HEK293 (cell line): ENCODE measurements around the gene LCN10.

ENCODE experiments used
- CTCF ChIA-PET: fragments of 350-600 bp; formaldehyde crosslinking; extraction: SDS; loops from one replicate; lab custom pipeline; 2021; ENCODE audit warnings: antibody characterized with exemption; lab: Yijun Ruan, JAX
- POLR2A ChIA-PET: fragments of 300-600 bp; formaldehyde crosslinking; extraction: SDS; loops from one replicate; lab custom pipeline; 2020; ENCODE audit warnings: antibody characterized with exemption, inconsistent platforms; lab: Yijun Ruan, JAX
- H3K27ac ChIP-seq: fragments of 200-500 bp; sonication (Bioruptor generic); 2 replicates; pipeline ENCODE4 v1.5.1; 2014; ENCODE audit warnings: low read depth, low read length, control low read depth, inconsistent platforms; ENCODE audit errors: extremely low read depth
- H3K36me3 ChIP-seq, 2 experiments: fragments of 200-500 bp in 1 of 2; sonication (Bioruptor generic) in 1 of 2; 1 replicate in 1 of 2; 2 replicates in 1 of 2; pipeline ENCODE4 v1.5.1; 2014 to 2017; ENCODE audit warnings: inconsistent platforms in 2 of 2, low read length in 2 of 2; ENCODE audit not compliant: control insufficient read depth in 2 of 2, insufficient read depth in 1 of 2
- H3K4me1 ChIP-seq: fragments of 200-500 bp; sonication (Bioruptor generic); 2 replicates; pipeline ENCODE4 v1.5.1; 2014; ENCODE audit warnings: mild to moderate bottlenecking, low read length, inconsistent platforms; ENCODE audit not compliant: control insufficient read depth, insufficient read depth
- H3K4me3 ChIP-seq: 2 replicates; pipeline ENCODE4 v1.5.1; 2011; ENCODE audit warnings: low read depth, mild to moderate bottlenecking, control low read depth, low read length, moderate library complexity
- H3K9me3 ChIP-seq: fragments of 200-500 bp; sonication (Bioruptor generic); 2 replicates; pipeline ENCODE4 v1.5.1; 2014; ENCODE audit warnings: low read depth, low read length, inconsistent platforms; ENCODE audit not compliant: control insufficient read depth, insufficient read depth
- KLF8 ChIP-seq: fragments of 450-650 bp; formaldehyde crosslinking; IDR thresholded peaks from 2 replicates; pipeline ENCODE4 v1.5.1; 2016; ENCODE audit warnings: missing biosample characterization, missing genetic modification characterization
- RBAK ChIP-seq: fragments of 450-650 bp; formaldehyde crosslinking; IDR thresholded peaks from 2 replicates; pipeline ENCODE4 v1.5.1; 2016; ENCODE audit warnings: missing biosample characterization, missing genetic modification characterization
- SCRT1 ChIP-seq: fragments of 450-650 bp; formaldehyde crosslinking; IDR thresholded peaks from 2 replicates; pipeline ENCODE4 v1.5.1; 2016; ENCODE audit warnings: missing biosample characterization, missing genetic modification characterization, borderline replicate concordance
- SP2 ChIP-seq: fragments of 450-650 bp; formaldehyde crosslinking; IDR thresholded peaks from 2 replicates; pipeline ENCODE4 v1.5.1; 2016; ENCODE audit warnings: missing biosample characterization, missing genetic modification characterization
- YY1 ChIP-seq: fragments of 450-650 bp; formaldehyde crosslinking; IDR thresholded peaks from 2 replicates; pipeline ENCODE4 v1.5.1; 2018; ENCODE audit warnings: missing biosample characterization, missing genetic modification characterization
- ZBTB20 ChIP-seq: fragments of 450-650 bp; formaldehyde crosslinking; IDR thresholded peaks from 2 replicates; pipeline ENCODE4 v1.5.1; 2016; ENCODE audit warnings: missing biosample characterization, missing genetic modification characterization
- ZNF514 ChIP-seq: fragments of 450-650 bp; formaldehyde crosslinking; IDR thresholded peaks from 2 replicates; pipeline ENCODE4 v1.5.1; 2016; ENCODE audit warnings: missing biosample characterization, missing genetic modification characterization
- ZNF529 ChIP-seq: fragments of 450-650 bp; formaldehyde crosslinking; IDR thresholded peaks from 2 replicates; pipeline ENCODE4 v1.5.1; 2017; ENCODE audit warnings: missing genetic modification characterization, missing biosample characterization; ENCODE audit not compliant: insufficient replicate concordance
- ZNF571 ChIP-seq: fragments of 450-650 bp; formaldehyde crosslinking; IDR thresholded peaks from 2 replicates; pipeline ENCODE4 v1.5.0; 2017; ENCODE audit warnings: missing biosample characterization, missing genetic modification characterization
- ZNF580 ChIP-seq: fragments of 450-650 bp; formaldehyde crosslinking; IDR thresholded peaks from 2 replicates; pipeline ENCODE4 v1.5.1; 2016; ENCODE audit warnings: missing biosample characterization, missing genetic modification characterization
- ZNF837 ChIP-seq: fragments of 450-650 bp; formaldehyde crosslinking; IDR thresholded peaks from 2 replicates; pipeline ENCODE4 v1.5.1; 2016; ENCODE audit warnings: missing biosample characterization, missing genetic modification characterization
- TF ChIP-seq, protein P1 (sequence below): fragments of 450-650 bp; formaldehyde crosslinking; IDR thresholded peaks from 2 replicates; pipeline ENCODE4 v1.5.0; 2017; ENCODE audit warnings: missing biosample characterization, missing genetic modification characterization, borderline replicate concordance
- TF ChIP-seq, protein P2 (sequence below): fragments of 450-650 bp; formaldehyde crosslinking; IDR thresholded peaks from 2 replicates; pipeline ENCODE4 v1.5.1; 2016; ENCODE audit warnings: missing biosample characterization, missing genetic modification characterization
- TF ChIP-seq, protein P3 (sequence below): fragments of 450-650 bp; formaldehyde crosslinking; IDR thresholded peaks from 2 replicates; pipeline ENCODE4 v1.5.1; 2017; ENCODE audit warnings: missing biosample characterization, missing genetic modification characterization
- TF ChIP-seq, protein P4 (sequence below): fragments of 450-650 bp; formaldehyde crosslinking; IDR thresholded peaks from 2 replicates; pipeline ENCODE4 v1.5.1; 2016; ENCODE audit warnings: missing biosample characterization, missing genetic modification characterization

LCN10 gene

DNA sequence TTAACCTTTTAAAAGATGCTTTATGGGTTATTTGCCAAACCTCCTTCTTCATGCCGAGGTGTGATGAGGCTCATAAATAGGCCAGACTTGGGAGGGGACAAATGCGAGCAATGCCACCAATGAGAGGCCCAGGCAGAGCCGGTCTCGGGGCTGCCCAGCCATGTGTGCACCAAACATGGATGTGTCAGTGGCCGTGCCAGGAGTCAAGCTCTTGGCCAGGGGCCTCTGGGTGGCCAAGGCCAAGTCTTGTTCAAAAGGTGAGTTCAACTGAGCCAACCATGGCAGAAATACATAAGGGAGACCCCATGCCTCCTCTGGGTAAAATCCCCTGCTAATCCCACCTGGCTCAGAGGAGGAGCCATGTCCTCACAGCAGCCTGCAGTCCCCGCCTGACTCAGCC is 32.5 kb upstream of the LCN10 start:
- TF ChIP-seq ZNF580 (tag by site-specific recombination) (no peak), ZBTB20 (tag by site-specific recombination) (no peak), KLF8 (tag by site-specific recombination) (no peak), YY1 (no peak)
- TF ChIP-seq, protein P1, sequence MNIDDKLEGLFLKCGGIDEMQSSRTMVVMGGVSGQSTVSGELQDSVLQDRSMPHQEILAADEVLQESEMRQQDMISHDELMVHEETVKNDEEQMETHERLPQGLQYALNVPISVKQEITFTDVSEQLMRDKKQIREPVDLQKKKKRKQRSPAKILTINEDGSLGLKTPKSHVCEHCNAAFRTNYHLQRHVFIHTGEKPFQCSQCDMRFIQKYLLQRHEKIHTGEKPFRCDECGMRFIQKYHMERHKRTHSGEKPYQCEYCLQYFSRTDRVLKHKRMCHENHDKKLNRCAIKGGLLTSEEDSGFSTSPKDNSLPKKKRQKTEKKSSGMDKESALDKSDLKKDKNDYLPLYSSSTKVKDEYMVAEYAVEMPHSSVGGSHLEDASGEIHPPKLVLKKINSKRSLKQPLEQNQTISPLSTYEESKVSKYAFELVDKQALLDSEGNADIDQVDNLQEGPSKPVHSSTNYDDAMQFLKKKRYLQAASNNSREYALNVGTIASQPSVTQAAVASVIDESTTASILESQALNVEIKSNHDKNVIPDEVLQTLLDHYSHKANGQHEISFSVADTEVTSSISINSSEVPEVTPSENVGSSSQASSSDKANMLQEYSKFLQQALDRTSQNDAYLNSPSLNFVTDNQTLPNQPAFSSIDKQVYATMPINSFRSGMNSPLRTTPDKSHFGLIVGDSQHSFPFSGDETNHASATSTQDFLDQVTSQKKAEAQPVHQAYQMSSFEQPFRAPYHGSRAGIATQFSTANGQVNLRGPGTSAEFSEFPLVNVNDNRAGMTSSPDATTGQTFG (tag by site-specific recombination): no peak
- TF ChIP-seq, protein P2, sequence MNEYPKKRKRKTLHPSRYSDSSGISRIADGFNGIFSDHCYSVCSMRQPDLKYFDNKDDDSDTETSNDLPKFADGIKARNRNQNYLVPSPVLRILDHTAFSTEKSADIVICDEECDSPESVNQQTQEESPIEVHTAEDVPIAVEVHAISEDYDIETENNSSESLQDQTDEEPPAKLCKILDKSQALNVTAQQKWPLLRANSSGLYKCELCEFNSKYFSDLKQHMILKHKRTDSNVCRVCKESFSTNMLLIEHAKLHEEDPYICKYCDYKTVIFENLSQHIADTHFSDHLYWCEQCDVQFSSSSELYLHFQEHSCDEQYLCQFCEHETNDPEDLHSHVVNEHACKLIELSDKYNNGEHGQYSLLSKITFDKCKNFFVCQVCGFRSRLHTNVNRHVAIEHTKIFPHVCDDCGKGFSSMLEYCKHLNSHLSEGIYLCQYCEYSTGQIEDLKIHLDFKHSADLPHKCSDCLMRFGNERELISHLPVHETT: no peak
- Histone ChIP-seq H3K4me1 (no peaks in the 10 kb centered on the region), H3K4me3 (no peak overlapping the region), H3K9me3 (no peaks in the 10 kb centered on the region), H3K36me3 (no peaks in the 10 kb centered on the region), H3K27ac (no peak overlapping the region)
- POLR2A ChIA-PET: interaction anchor here (0.8 kb wide), 1 partner anchor 48 kb away, joined by 3 read pairs; no protein-coding TSS in a partner anchor
- CTCF ChIA-PET: interaction anchor here (0.6 to 2.1 kb wide), 7 partner anchors 9 to 295 kb away, joined by 3 to 18 read pairs (median 7); no protein-coding TSS in a partner anchor

- ChIA-PET POLR2A (interaction anchor here (0.8 kb wide), 1 partner anchor 48 kb away, joined by 3 read pairs; no protein-coding TSS in a partner anchor), CTCF (interaction anchor here (0.7 to 2.1 kb wide), 6 partner anchors 8 to 263 kb away, joined by 3 to 18 read pairs (median 8); no protein-coding TSS in a partner anchor)
- H3K4me3 ChIP-seq: no peak overlapping the region
These were observed 31.8 kb upstream of the LCN10 start for GRCh38 chr9:136774416-136775045.

More at GRCh38 chr9:136774416-136775045, 31.8 kb upstream of the LCN10 start:
- no peaks in the 10 kb centered on the region for H3K9me3 ChIP-seq
- H3K4me1 ChIP-seq: no peaks in the 10 kb centered on the region
- no peaks in the 10 kb centered on the region for H3K36me3 ChIP-seq
- no peak overlapping the region for H3K27ac ChIP-seq
- TF ChIP-seq ZNF571 (tag by site-specific recombination) (no peak), SP2 (tag by site-specific recombination) (no peak), ZNF529 (tag by site-specific recombination) (no peak), ZNF837 (no peak), RBAK (tag by site-specific recombination) (no peak), ZNF514 (tag by site-specific recombination) (no peak), SCRT1 (tag by site-specific recombination) (no peak)
- TF ChIP-seq, protein P3, sequence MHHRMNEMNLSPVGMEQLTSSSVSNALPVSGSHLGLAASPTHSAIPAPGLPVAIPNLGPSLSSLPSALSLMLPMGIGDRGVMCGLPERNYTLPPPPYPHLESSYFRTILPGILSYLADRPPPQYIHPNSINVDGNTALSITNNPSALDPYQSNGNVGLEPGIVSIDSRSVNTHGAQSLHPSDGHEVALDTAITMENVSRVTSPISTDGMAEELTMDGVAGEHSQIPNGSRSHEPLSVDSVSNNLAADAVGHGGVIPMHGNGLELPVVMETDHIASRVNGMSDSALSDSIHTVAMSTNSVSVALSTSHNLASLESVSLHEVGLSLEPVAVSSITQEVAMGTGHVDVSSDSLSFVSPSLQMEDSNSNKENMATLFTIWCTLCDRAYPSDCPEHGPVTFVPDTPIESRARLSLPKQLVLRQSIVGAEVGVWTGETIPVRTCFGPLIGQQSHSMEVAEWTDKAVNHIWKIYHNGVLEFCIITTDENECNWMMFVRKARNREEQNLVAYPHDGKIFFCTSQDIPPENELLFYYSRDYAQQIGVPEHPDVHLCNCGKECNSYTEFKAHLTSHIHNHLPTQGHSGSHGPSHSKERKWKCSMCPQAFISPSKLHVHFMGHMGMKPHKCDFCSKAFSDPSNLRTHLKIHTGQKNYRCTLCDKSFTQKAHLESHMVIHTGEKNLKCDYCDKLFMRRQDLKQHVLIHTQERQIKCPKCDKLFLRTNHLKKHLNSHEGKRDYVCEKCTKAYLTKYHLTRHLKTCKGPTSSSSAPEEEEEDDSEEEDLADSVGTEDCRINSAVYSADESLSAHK (tag by site-specific recombination): no peak
- TF ChIP-seq, protein P4, sequence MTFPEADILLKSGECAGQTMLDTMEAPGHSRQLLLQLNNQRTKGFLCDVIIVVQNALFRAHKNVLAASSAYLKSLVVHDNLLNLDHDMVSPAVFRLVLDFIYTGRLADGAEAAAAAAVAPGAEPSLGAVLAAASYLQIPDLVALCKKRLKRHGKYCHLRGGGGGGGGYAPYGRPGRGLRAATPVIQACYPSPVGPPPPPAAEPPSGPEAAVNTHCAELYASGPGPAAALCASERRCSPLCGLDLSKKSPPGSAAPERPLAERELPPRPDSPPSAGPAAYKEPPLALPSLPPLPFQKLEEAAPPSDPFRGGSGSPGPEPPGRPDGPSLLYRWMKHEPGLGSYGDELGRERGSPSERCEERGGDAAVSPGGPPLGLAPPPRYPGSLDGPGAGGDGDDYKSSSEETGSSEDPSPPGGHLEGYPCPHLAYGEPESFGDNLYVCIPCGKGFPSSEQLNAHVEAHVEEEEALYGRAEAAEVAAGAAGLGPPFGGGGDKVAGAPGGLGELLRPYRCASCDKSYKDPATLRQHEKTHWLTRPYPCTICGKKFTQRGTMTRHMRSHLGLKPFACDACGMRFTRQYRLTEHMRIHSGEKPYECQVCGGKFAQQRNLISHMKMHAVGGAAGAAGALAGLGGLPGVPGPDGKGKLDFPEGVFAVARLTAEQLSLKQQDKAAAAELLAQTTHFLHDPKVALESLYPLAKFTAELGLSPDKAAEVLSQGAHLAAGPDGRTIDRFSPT (tag by site-specific recombination): no peak
